ENCODE data around the gene QSOX1. TPM values are rescaled to one million over a fixed set of nuclear protein-coding genes. Genes with fewer than 3 reads are reported as not detected.

QSOX1 gene
- total and polyA plus RNA-seq, 2 donors (not counting 3 experiments of a cell fraction or from before 2014, with no cell fraction given), result 256 to 415 TPM

DNA sequence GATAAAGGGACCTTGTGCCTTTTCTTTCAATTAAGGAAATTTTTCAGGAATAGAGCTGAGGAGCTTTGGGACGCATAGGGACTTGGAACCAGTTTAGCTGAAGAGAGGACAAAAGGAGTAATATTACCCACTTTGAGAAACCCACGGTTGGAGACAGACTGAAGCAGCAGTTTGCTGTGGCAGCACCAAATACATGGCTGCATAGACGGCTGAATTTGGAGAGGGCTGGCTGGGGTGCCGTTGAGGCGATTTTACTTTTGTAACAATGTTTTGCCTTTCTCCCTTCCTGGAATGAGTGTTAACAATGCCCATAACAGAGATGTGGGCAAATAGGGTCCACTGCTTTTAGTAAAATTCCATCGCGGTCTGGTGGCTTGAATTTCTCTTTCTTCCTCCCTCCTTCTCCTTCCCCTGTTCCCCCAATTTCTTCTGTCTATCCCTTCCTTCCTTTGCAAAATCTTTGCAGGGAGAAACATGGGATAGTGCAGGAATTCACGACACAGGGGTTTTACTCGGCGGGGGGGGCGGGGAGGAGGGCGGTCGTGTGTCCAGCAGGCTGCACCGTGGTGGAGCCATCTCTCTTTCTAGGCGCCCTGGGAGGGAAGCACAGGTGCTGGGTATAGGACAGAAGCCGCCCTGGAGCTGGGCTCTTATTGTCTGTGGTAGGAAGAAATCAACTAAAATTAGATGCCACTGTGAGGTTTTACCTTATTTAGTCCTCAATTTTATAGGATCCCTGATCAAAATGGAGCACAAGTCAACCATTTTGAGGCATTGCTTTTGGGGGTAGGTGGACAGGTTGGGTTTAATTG is 82.2 kb downstream of the QSOX1 start:
- no peak overlapping the region for H3K4me2 ChIP-seq (ENCODE audit: insufficient read depth, low read length)
- POLR2A ChIA-PET, result no interaction called here
- H3K36me3 ChIP-seq (ENCODE audit: control insufficient read depth in 2 of 2, extremely low read depth in 1 of 2, insufficient read depth in 2 of 2, low read length in 2 of 2), result no peaks in the 10 kb centered on the region
- H3K27me3 ChIP-seq (ENCODE audit: control insufficient read depth in 2 of 2, insufficient read depth in 2 of 2, low read length in 2 of 2), result peaks cover 89 to 96% of the 10 kb centered on the region in 2 experiments
- H3K4me1 ChIP-seq (ENCODE audit: control insufficient read depth, extremely low read depth, insufficient read depth, low read length), result peaks cover 4% of the 10 kb centered on the region
- no peaks in the 10 kb centered on the region for H3K79me2 ChIP-seq (ENCODE audit: control insufficient read depth, insufficient read depth, low read length)
- no peak for FAIRE-seq
- dilution Hi-C loops (cut with MboI; ENCODE audit: extremely low pct_ligation_motif_present, low sequenced_read_pairs), result no loop called here
- H3K4me3 ChIP-seq (replicated peaks in 1 of 3; ENCODE audit: insufficient read depth in 1 of 3, low read depth in 1 of 3, low read length in 3 of 3), result no peak overlapping the region
- H2AFZ ChIP-seq (ENCODE audit: low read depth, low read length), result no peak overlapping the region
- DNase-seq (ENCODE audit: low read depth, low spot score), result no peak
- no TSS peak for BruUV-seq (replicated peaks)
- no peaks in the 10 kb centered on the region for H3K9me3 ChIP-seq (replicated peaks; ENCODE audit: control insufficient read depth, insufficient read depth, low read length)
- no peaks in the 10 kb centered on the region for H3K9me1 ChIP-seq (replicated peaks; ENCODE audit: control insufficient read depth, extremely low read depth, insufficient read depth, low read length)
- no peak overlapping the region for H3K9ac ChIP-seq (replicated peaks; ENCODE audit: extremely low read depth, insufficient read depth, low read length)
- intact Hi-C loops (cut with micrococcal nuclease), result no loop called here
- H3K27ac ChIP-seq (ENCODE audit: insufficient read depth, low read depth, low read length), result no peak overlapping the region
- CTCF ChIA-PET, result no interaction called here
- TF ChIP-seq GATA2 (IDR thresholded peaks at IDR 0.05; ENCODE audit: insufficient read depth, insufficient read length, low read depth, low read length) (no peak), FOS (IDR thresholded peaks at IDR 0.05; ENCODE audit: borderline replicate concordance, insufficient read depth, low read length) (no peak), POLR2AphosphoS5 (IDR thresholded peaks at IDR 0.05; ENCODE audit: insufficient read depth, low read depth, low read length) (no peak), JUN (IDR thresholded peaks at IDR 0.05; ENCODE audit: borderline replicate concordance, insufficient read depth, insufficient read length, low read depth) (no peak), POLR2A (IDR thresholded peaks at IDR 0.05; ENCODE audit: low read depth, low read length) (no peak), MYC (IDR thresholded peaks at IDR 0.05; ENCODE audit: low read depth, low read length) (no peak), EZH2 (IDR thresholded peaks at IDR 0.05; ENCODE audit: borderline replicate concordance, low read depth, low read length, severe bottlenecking) (no peak)
- TF ChIP-seq, protein P1, sequence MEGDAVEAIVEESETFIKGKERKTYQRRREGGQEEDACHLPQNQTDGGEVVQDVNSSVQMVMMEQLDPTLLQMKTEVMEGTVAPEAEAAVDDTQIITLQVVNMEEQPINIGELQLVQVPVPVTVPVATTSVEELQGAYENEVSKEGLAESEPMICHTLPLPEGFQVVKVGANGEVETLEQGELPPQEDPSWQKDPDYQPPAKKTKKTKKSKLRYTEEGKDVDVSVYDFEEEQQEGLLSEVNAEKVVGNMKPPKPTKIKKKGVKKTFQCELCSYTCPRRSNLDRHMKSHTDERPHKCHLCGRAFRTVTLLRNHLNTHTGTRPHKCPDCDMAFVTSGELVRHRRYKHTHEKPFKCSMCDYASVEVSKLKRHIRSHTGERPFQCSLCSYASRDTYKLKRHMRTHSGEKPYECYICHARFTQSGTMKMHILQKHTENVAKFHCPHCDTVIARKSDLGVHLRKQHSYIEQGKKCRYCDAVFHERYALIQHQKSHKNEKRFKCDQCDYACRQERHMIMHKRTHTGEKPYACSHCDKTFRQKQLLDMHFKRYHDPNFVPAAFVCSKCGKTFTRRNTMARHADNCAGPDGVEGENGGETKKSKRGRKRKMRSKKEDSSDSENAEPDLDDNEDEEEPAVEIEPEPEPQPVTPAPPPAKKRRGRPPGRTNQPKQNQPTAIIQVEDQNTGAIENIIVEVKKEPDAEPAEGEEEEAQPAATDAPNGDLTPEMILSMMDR (IDR thresholded peaks at IDR 0.05; ENCODE audit: extremely low read depth in 1 of 2, insufficient read depth in 1 of 2, low read depth in 1 of 2, low read length in 2 of 2), result no peak
- TF ChIP-seq, protein P2, sequence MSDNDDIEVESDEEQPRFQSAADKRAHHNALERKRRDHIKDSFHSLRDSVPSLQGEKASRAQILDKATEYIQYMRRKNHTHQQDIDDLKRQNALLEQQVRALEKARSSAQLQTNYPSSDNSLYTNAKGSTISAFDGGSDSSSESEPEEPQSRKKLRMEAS (IDR thresholded peaks at IDR 0.05; ENCODE audit: insufficient read depth, insufficient read length), result no peak
- H4K20me1 ChIP-seq (replicated peaks; ENCODE audit: control insufficient read depth, extremely low read depth, insufficient read depth, low read length), result no peaks in the 10 kb centered on the region

All from endothelial cell of umbilical vein (primary cell).